ENCODE measurements around the gene ARMC9.
"Not testable (repeated sequence)": the region's sequence is repeated elsewhere in the genome, so short reads cannot be mapped to it uniquely, and the experiment has no call there.

The ARMC9 gene

DNA sequence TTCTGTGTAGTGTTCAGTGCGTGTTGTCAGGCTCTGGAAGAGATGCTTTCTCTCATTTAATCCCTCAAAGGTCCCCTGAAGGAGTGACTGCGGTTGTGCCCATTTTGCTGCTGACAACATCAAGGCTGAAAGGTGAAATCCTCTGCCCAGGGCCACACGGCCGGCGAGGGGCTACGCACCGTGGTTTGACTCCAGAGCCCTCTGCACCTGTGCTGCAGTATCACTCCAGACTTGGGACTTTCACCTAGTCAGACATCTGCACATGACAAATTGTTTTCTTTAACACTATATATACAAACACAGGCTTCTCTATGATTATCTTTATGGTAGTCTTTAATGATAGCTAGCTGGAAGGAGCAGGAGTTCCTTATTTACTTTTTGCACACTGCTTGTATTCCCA lies 90.2 kb downstream of the ARMC9 start:
- DNase-seq, result no peak

DNA sequence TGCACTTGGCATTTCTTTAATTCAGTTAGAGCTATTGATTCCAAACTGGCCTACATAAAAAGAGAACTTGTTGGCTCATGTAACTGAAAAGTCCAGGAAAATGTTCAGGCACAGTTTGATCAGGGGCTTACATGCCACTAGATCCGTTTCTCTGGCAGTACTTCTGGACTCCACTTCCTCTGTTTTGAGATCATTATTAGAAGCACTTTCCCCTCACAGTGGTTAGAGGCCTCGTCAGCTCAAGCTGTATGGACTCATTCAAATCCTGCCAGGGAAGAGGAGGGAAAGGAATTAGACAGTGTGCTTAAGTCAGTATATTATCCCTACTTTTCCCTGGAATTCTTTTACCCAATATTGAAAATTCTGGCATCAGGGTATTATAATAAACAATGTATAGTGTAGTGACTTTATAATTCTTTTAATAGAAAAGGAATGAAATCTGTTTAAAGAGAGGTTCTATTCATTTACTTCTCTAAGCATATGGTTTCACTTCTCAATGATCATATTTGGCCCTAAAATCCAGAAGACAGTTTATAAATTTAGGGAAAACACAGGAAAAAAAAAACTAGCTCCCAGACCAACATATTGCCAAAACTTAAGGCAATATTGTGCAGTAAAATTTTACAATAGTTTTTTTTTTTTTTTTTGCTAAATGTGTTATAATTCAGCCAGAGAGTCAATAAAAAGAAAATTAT lies 92.0 kb downstream of the ARMC9 start:
- DNase-seq, result no peak

DNA sequence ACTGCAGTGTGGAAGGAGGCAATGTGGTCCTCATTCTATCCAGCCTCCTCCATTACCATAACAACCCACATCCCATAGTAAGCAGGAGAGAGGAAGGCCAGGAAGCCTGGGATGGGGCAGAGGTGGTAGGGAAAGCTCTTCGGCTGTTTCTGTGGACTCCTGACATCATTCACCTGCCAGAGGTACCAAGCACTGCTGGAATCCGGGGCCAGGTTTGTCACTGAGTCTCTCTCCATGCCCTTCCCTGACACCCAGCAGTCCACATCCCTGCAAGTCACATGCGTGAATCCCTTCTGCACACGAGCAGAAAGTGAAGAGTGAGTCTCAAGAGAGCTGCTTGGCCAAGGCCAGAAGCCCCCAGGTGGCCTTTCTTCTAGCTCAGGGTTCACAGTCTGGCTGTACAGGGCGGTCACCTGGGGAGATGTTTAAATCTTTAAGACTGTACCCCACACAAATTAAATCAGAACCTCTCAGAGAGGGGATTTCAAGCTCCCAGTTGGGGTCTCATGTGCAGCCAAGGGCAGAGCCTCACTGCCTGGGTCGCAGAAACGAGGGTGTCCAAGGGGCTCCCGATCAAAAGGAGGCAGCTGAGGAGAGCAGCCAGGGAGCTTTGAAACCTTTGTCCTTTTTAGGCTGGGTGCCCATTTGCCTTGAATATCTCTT lies 94.2 kb downstream of the ARMC9 start:
- no peak for DNase-seq

DNA sequence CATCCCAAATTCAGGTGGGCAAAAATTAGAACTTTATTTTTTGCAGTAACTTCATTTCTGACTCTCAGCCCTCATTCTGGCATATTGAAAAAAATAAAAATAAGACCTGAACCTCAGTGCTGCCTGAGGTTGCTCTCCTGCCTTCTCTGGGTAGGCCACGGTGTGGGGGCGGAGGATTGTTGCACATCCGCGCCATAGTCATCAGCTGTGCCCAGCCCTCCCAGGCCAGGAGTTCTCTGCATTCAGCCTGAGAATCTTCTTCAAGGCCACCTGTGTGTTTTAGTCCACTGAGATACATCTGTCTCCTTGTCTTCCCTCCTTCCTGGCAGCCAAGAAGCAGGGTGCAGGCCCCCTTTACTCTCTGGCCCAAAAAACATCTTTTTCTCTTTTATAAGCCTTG lies 94.7 kb downstream of the ARMC9 start:
- no peak for DNase-seq

DNA sequence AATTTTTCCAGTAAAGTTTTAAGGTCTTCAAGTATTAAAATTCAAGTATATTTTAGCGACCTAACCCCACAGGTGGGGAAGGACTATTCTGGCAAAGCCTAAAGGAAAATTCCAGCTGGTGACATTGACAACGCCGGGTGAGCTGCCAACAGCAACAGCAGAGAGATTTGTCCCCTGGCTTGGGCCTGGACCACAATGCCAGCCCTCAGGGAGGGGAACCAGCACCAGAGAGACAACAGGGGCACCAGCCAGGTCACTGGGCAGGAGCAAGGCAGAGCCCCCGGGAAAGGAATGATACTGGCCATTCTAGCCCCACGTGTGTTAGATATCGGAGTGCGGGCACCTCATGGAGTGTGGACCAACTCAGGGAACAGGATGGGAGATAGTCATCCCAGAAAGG lies 95.7 kb downstream of the ARMC9 start:
- DNase-seq, result no peak

DNA sequence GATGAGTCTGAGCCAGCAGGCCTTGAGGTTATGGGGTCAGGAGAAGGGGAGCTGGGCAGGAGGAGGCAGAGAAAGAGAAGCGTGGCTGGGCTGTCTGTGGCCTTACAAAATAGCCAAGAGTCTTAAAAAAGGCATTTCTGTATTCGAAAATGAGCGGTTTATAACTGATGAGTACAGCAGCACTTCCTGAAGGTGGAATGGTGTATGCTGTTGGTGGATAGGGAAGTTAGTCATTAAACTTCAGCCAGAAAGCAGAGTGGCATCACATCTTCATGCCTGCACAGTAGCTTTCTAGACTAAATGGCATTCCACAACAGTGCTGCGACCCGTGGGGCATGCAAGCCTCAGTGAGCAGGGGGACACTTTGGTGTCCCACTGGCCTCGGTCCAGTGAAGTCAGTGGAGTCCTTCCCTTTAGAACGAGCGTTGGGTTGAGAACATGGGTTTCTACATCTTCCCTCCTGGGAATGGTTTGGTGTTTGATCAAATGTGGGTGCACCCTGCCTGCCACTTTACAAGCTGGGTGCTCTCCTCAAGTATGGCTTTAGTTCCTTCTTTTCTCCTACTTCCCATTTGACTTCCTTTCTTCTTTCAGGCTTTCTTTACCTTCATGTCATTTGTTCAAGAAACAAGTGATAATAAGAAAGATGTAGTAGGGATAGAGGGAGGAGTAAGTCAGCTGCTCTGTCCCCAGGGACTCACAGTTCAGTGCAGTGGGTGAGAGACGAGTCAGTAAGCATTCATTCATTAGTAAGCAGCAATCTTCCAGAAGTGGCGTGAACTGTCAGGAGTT lies 96.3 kb downstream of the ARMC9 start:
- no peak for DNase-seq

DNA sequence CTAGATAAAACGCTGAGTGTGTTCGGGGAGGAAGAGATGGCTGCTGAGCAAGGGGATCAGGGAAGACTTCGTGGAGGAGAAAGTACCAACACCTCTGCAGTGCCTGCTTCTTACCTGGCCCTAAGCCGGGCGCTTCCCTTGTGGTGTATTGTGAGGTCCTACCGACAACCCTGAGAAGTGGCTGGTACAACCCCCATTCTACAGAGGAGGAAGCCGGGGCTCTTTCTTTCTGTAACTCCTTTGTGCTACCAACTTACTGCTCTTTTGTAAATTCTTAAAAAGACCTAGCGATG lies 96.9 kb downstream of the ARMC9 start:
- no peak for DNase-seq

DNA sequence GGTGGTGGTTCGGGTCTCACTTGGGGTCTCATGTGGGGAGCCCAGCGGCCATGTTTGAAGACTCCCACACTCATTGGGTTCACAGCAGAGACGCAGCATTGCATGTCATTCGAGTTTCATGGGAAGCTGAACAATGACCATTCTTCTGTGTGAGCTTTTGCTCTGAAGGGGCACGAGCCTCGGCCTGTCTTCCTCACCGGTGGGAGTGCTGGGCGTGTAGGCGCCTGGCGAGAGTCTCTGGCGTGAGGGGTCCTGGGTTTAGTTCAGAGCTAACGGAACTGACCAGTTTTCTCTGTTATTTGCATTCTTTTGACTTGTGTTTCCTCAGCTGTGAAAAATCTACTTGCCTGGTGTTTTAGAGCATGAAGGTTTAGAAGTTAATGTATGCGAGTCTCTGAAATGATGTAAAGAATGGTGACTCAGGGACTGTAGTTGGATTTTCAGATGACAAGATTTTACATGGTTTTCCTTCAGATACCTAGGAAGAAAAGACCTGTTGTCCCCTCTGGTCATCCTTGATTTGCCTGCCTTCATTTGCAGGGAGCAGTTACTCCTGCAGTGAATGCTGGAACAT lies 98.1 kb downstream of the ARMC9 start:
- no peak for DNase-seq

DNA sequence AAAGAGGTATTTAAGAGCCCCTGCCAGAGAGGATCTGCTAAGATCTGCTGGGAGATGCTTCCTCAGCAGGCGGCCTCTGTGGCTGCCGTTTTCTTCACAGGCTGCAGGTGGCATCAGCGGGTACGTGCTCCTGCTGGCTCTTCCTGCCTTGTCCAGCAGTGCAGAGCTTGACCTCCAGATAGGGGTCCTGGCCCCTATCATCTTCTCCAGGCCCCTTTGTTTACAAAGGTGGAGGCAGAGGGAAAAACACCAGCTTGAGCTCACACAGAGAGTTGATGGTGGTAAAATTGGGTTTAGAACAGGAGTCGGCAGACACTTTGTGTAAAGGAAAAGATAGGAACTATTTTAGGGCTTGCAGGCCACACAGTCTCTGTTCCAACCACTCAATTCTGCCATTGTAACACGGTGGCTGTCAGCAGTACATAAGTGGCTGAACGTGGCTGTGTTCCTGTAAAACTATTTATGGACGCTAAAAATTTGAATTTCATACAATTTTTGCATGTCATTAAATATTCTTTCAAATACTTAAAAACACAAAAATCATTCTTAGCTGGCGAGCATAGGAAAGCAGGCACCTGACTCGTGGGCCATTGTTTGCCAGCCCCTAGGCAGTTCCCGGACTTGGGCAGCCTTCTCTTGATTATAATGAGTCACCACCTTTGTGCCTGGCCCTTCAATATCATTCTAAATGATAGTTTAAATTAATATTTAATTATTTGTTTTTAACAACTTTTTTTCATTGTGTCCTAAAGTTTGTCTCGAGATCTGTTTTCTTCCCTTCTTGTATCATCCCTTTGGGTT lies 98.9 kb downstream of the ARMC9 start:
- DNase-seq, result peak; percentile 54

DNA sequence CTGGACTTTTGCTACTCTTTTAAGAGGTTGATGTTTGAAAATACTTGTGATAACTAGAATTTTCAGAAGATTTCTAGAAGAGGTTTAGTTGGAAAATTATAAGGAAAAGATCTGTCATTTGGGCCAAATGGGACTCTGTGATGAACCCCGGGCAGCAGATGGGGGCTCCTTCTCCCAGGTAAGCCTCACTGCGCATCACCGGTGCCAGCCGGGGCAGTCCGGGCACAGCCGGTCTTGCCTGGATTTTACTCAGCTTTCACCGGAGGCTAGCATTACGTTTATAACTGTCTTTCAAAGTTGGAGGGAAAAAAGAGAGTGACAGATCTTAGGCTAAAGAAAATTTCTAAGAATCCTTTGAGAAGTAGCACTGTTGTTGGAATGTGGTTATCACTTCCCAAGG lies 99.7 kb downstream of the ARMC9 start:
- no peak for DNase-seq

DNA sequence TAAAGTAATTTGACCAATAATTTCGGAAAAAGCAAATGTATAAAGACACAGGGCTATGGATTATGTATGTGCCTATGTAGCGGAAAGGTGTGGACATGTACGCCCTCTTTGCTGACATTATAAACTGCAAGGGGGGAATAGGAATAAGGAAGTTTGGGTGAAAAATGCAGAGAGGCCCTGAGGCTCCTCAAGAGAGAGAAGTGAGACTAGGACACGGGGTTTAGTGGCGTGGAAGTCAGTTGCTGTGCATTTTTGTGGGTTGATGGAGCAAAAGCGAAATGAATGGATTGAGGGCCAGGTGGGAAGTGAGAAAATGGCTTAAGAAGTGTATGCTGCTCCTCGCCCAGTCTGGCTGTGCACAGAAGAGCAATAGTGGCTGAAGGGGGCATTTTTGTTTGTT lies 100.8 kb downstream of the ARMC9 start:
- DNase-seq, result peak; percentile 63

DNA sequence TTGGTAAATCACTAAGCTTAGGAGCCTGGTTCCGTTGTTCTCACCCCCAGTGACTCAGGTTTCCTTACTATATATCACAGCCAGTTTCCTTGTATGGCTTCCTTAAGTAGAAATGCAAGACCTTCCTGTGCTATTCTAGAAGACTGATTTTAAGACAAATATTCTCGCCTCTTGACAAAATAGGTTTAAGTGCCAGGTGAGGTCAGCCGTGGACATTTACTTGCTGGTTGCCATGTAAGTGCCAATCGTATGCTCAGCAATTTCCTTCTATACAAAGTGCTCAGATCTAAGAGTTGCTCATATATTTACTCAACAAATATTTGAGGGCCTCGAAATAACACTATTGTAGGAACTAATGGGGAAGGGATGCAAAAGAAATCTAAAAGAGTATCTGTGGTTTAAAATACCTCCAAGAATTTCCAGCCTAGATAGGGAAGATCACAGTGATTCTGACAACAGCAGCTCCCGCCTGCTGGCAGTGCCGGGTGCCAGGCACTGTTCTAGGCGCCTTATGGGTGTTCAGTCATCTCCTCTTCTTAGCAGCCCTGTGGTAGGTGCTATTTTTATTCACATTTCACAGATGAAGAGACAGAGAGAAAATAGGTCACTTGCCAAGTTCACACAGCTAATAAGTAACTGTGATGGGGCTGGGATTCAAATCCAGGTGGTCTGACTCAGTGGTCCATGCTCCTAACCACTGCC lies 101.7 kb downstream of the ARMC9 start:
- DNase-seq, result no peak

DNA sequence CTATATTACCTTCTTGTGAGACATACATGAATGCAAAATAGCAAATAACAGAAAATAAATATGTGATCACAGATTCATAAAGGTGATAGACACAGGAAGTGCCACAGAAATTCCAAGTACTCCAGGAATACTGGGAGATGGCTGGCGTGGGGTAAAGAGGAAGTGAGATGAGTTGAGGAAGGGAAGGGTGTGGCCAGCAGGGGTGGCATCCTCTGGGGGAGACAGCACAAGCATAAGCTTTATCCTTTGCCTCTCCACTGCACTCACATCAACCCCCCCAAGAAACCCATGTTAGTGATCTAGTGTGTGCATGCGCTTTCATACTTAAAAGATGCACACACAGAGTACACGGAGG lies 102.3 kb downstream of the ARMC9 start:
- DNase-seq, result no peak

DNA sequence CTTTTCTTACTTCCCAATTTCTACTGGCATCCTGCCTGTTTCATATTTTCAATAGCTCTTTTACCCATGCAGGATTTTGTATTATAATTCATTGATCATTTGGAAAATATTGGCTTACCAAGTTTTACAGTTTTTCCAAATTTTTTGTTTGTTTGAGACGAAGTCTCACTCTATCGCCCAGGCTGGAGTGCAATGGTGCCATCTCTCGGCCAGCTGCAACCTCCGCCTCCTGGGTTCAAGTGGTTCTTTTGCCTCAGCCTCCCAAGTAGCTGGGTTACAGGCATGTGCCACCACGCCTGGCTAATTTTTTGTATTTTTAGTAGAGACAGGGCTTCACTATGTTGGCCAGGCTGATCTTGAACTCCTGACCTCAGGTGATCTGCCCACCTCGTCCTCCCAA lies 105.8 kb downstream of the ARMC9 start:
- not testable (repeated sequence) for DNase-seq

DNA sequence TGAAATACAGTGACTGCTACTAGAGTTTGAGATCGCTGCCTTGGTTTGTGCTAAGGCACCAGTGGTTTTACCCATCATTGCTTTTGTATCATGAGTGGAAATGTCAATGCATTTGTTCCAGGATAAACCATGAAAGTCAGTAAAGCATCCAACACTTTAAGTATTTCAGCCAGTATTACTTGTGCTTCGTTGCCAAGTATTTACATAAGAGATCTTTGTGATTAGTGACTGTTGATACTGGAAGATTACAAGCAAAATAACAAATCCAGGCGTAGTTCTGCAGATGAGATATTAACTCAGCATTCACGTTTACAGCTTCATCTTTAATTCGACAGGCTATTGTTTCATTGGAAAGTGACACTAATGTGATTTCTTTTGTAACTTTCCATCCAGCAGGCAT lies 106.8 kb downstream of the ARMC9 start:
- no peak for DNase-seq

DNA sequence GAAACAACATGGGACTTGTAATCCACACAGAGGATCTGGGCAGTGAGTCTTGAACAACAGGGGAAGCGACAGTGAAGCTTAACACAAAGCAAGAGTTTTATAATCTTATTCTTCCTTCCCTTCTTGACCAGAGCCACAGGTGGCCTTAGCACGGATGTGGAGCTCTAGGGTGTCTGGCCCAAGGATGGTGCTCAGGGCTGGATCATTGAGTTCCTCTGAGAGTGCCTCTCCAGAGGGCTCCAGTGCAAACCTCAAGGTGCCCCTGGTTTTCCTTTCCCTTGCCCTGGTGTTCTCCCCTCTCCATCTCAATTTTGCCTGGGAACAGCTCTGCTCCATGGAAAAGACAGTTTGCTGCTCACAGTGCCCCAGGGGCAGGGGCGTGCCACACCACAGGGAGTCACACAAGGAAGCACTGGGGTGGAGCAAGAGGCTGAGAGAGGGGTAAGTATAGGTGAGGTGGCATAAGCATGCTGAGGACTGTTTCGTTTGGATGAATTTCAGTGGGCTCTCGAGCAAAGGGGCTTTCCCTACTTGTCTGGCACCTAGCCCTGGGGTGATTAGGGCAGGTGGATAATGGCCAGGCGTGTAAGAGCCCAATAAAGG lies 108.5 kb downstream of the ARMC9 start:
- no peak for DNase-seq

DNA sequence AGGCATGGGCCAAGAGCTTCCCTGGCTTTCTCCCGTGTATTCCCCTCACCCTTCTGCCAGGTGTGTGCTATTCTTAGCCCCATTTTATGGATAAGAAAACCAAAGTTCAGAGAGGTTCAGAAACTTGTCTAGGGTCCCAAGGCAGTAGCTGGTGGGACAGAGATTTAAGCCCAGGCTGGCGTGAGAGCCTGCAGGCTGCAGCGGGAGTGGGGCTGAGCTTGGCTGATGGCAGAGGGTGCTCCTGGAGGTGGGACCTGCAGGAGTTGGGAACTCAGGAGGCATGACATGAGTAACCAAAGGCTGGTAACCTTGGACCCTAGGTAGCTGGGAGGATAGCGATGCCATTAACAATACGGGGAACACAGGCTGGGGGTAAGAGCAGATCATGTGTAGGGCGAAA lies 109.8 kb downstream of the ARMC9 start:
- no peak for DNase-seq

DNA sequence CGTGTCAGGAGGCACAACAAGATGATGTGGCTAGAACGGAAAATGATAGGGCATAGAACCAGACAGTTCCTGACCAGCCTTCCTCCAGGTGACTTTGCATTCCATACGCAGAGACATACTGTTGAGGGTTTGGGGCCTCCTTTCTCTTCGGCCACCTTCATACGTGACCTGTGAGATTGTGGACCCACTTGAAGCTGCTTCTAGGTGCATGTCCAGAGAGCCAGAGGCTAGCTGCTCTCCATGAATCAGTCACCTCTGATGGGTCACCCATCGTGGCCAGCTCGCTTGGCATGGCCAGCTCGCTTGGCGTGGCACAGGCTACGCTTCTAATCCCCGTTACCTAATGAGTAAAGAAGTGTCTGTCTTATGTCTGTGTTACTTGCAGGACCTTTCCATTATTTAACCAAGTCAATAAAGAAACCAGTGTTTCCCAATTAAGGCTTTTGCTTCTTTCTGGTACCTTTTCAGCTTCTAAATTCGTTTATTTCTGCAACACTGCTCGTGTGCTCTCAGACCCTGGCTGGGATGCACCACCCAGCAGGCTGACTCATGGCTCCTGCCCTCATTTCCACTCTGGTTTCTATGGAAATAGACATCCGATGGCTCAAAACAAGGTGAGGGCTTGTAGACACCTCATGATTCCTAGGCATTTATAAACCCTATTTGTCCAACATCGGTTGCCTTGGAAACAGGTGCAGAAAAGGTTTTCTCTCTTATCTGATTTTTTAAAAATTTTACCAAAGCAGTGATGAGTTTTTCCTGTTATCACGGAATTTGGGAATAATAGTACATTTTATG lies 110.4 kb downstream of the ARMC9 start:
- DNase-seq, result no peak

DNA sequence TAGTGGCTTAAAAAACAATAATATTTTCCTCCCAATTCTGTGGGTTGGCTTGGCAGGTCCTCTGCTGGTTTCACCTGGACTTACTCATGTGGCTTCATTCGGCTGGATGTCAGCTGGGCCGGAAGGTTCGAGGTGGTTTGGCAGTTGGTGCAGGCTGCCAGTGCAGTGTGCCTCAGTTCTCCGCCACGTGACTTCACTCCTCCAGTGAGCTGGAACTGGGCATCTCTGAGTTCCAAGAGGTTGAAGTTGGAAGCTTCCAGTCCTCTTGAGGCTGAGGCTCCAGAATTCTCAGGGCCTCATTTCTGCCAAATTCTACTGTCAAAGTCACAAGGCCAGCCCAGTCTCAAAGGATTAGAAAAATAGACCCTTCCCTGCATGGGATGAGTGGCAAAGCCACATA lies 113.6 kb downstream of the ARMC9 start:
- no peak for DNase-seq

DNA sequence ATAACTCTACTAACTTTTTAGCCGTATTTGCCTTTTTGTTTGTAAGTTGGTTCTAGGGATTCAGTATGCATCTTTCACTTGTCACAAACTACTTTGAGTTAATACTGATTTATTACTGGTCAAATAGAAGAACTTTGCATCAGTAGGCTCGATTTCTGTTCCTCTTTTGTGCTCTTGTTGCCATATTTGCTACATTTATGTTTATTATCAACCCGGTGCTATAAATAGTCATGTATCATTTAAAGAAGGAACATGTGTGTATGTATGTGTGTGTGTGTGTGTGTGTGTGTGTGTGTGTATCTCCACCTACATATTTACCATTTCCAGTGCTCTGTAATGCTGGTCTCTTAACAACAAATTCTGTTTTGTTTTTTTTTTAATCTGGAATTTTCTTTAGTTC lies 117.5 kb downstream of the ARMC9 start:
- DNase-seq, result no peak

DNA sequence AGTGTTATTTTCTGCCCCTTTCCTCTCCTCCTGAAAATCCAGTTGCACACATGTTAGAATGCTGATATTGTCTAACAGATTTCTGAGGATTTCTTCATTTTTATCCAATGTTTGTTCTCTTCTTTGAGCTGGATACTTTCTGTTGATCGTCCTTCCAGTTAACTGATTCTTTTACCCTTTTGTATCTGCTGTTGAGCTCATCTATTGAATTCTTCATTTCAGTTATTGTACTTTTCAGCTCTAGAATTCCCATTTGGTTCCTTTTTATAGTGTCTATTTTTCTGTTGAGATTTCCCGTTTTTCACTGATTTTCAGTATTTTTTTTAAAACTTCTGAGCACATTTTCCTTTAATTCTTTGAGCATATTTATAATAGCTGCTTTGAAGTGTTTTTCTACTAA lies 119.1 kb downstream of the ARMC9 start:
- no peak for DNase-seq

Measured in RPMI8226 (cell line).